Parathyroid adenoma (tissue), 2 donors: ENCODE measurements around the gene ARID3B.

Experiments used
- H2AFZ ChIP-seq: fragments of 300-600 bp; sonication (generic); one replicate; pipeline ENCODE4 v1.7.0; 2017; ENCODE audit warnings: antibody characterized with exemption, mild to moderate bottlenecking
- H3K27ac ChIP-seq: fragments of 300-600 bp; sonication (generic); one replicate; pipeline ENCODE4 v1.7.0; 2017
- H3K27me3 ChIP-seq: fragments of 300-600 bp; sonication (generic); one replicate; pipeline ENCODE4 v1.7.0; 2017; ENCODE audit warnings: low read length; ENCODE audit not compliant: control insufficient read depth, insufficient read depth
- H3K36me3 ChIP-seq: fragments of 300-600 bp; sonication (generic); one replicate; pipeline ENCODE4 v1.7.0; 2017; ENCODE audit warnings: low read length; ENCODE audit not compliant: control insufficient read depth, insufficient read depth
- H3K4me1 ChIP-seq: fragments of 300-600 bp; sonication (generic); one replicate; pipeline ENCODE4 v1.7.0; 2017; ENCODE audit warnings: control low read depth
- H3K4me2 ChIP-seq: fragments of 300-600 bp; sonication (generic); one replicate; pipeline ENCODE4 v1.7.0; 2017; ENCODE audit warnings: low read length
- H3K4me3 ChIP-seq: fragments of 300-600 bp; sonication (generic); one replicate; pipeline ENCODE4 v1.7.0; 2017; ENCODE audit warnings: low read depth, low read length
- H3K79me2 ChIP-seq: fragments of 300-600 bp; sonication (generic); one replicate; pipeline ENCODE4 v1.7.0; 2017; ENCODE audit warnings: control low read depth
- H3K9ac ChIP-seq: fragments of 300-600 bp; sonication (generic); one replicate; pipeline ENCODE4 v1.7.0; 2017; ENCODE audit warnings: mild to moderate bottlenecking
- H3K9me3 ChIP-seq: fragments of 300-600 bp; sonication (generic); one replicate; pipeline ENCODE4 v1.7.0; 2017; ENCODE audit warnings: low read length; ENCODE audit not compliant: control insufficient read depth
- CTCF ChIP-seq: fragments of 300-600 bp; sonication (generic); IDR thresholded peaks from one replicate; pipeline ENCODE4 v1.7.0; 2017; ENCODE audit warnings: antibody characterized with exemption, mild to moderate bottlenecking
- donor health status: primary hyperparathyroidism.

The ARID3B gene

GRCh38 chr15:74610302-74610951 is 69.4 kb downstream of the ARID3B start:
- Histone ChIP-seq H3K9me3 (no peaks in the 10 kb centered on the region), H2AFZ (no peak overlapping the region), H3K4me1 (no peaks in the 10 kb centered on the region), H3K79me2 (no peaks in the 10 kb centered on the region), H3K36me3 (no peaks in the 10 kb centered on the region), H3K27me3 (no peaks in the 10 kb centered on the region), H3K4me3 (no peak overlapping the region), H3K27ac (no peak overlapping the region), H3K4me2 (no peak overlapping the region), H3K9ac (no peak overlapping the region)
- TF ChIP-seq CTCF = no peak

DNA sequence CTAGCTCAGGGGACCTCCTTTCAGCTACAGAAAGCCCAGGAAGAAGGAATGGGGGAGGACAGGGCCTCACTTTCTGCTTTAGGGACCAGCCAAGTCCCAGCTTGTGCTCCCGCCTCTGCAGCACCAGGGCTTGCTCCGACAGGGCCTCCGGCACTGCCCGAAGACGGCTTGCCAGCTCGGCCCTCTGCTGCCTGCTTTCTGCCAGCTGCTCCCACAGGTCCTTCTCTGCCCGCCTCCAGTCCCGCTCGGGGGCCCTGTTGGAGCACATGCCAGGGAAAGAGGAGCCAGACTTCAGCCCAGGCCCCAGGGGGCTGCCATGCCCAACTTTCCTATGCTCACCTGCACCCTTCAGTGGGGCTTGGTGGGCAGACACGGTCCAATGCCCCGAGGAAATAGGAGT is 70.3 kb downstream of the ARID3B start:
- no peaks in the 10 kb centered on the region for H3K9me3 ChIP-seq
- no peak overlapping the region for H3K4me2 ChIP-seq
- H3K79me2 ChIP-seq = peaks cover 3% of the 10 kb centered on the region
- no peak overlapping the region for H2AFZ ChIP-seq
- no peaks in the 10 kb centered on the region for H3K27me3 ChIP-seq
- no peak for TF ChIP-seq CTCF
- H3K9ac ChIP-seq = no peak overlapping the region
- no peak overlapping the region for H3K27ac ChIP-seq
- no peak overlapping the region for H3K4me3 ChIP-seq
- H3K4me1 ChIP-seq = no peaks in the 10 kb centered on the region
- no peaks in the 10 kb centered on the region for H3K36me3 ChIP-seq

GRCh38 chr15:74611834-74612233 is 70.8 kb downstream of the ARID3B start:
- Histone ChIP-seq H3K4me3 (no peak overlapping the region), H3K36me3 (no peaks in the 10 kb centered on the region), H3K9me3 (no peaks in the 10 kb centered on the region), H3K4me1 (peaks cover 1% of the 10 kb centered on the region), H3K27me3 (no peaks in the 10 kb centered on the region), H3K27ac (no peak overlapping the region), H3K9ac (no peak overlapping the region), H2AFZ (no peak overlapping the region), H3K79me2 (peaks cover 3% of the 10 kb centered on the region), H3K4me2 (no peak overlapping the region)
- TF ChIP-seq CTCF = no peak

DNA sequence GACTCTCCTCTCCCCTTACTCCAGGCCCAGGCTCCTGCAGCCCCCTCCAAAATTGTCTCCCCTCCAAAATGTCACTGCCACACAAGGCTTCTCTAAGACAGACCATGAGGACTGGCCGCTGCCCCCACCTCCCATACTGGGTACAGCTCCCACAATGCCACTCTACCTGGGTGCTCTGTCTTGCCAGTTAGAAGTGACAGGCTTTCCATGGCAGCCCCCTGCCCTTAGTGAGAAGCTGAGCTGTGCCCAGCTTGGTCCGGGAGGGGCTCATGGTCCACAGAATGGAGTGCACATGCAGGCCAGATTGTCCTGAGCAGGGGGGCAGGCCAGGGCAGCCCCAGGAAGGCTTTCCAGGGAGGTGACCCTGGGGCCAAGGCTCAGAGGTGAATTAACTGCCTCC is 71.7 kb downstream of the ARID3B start:
- H3K4me2 ChIP-seq = no peak overlapping the region
- peaks cover 11% of the 10 kb centered on the region for H3K79me2 ChIP-seq
- no peaks in the 10 kb centered on the region for H3K36me3 ChIP-seq
- H3K27ac ChIP-seq = no peak overlapping the region
- TF ChIP-seq CTCF = no peak
- peaks cover 10% of the 10 kb centered on the region for H3K4me1 ChIP-seq
- no peak overlapping the region for H3K4me3 ChIP-seq
- H3K9me3 ChIP-seq = no peaks in the 10 kb centered on the region
- H3K9ac ChIP-seq = no peak overlapping the region
- H3K27me3 ChIP-seq = no peaks in the 10 kb centered on the region
- H2AFZ ChIP-seq = no peak overlapping the region
